Measurements from ENCODE around the gene DGCR8. TPM values are rescaled to one million over a fixed set of nuclear protein-coding genes. Genes with fewer than 3 reads are reported as not detected.

The DGCR8 gene
- total RNA-seq, 1 experiment from 2014 or later, result 53.1 TPM

GRCh38 chr22:20140107-20140445 is 60.0 kb downstream of the DGCR8 start:
- TF ChIP-seq CTCF (IDR thresholded peaks at IDR 0.05; ENCODE audit: insufficient read depth in 1 of 2, low read depth in 1 of 2, low read length in 1 of 2, severe bottlenecking in 1 of 2, unreplicated experiment in 1 of 2), result no peak
- no peaks in the 10 kb centered on the region for H3K4me1 ChIP-seq
- H3K36me3 ChIP-seq (ENCODE audit: control insufficient read depth, insufficient read depth, low read length), result no peaks in the 10 kb centered on the region
- H3K27me3 ChIP-seq (replicated peaks; ENCODE audit: control insufficient read depth, insufficient read depth, low read length), result no peaks in the 10 kb centered on the region
- Mint-ChIP-seq H3K27ac (ENCODE audit: unreplicated experiment) (no peak overlapping the region), H3K4me1 (ENCODE audit: low read depth, unreplicated experiment) (no peaks in the 10 kb centered on the region), H3K27me3 (ENCODE audit: insufficient read depth, unreplicated experiment) (no peaks in the 10 kb centered on the region), H3K4me3 (ENCODE audit: unreplicated experiment) (no peak overlapping the region), H3K9me3 (ENCODE audit: unreplicated experiment) (no peaks in the 10 kb centered on the region), H3K36me3 (ENCODE audit: insufficient read depth, unreplicated experiment) (no peaks in the 10 kb centered on the region)
- intact Hi-C loops (cut with micrococcal nuclease; ENCODE audit: unreplicated experiment), result no loop called here
- no peak overlapping the region for H3K4me3 ChIP-seq (ENCODE audit: low read depth, low read length)
- CTCF ChIA-PET, result no interaction called here
- POLR2A ChIA-PET, result no interaction called here
- no peaks in the 10 kb centered on the region for H3K9me3 ChIP-seq
- DNase-seq, result no peak
- no TSS peak for BruUV-seq (replicated peaks)

DNA sequence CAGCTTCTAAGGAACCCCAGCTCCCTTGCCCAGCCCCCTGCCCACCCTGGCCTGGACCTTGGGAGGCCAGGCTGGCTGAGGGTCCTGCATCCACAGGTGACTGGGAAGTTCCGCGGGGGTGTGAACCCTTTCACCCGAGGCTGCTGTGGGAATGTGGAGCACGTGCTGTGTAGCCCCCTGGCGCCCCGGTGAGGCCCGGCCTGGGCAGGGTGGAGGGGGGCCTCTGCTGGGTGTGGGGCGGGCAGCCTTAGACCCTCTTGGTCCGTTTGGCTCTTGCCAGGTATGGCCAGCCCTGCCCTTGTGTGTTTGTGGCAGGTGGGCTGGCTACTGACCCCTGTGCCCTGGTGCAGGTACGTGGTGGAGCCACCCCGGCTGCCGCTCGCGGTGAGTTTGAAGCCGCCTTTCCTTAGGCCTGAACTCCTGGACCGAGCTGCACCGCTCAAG is 60.5 kb downstream of the DGCR8 start:
- POLR2A ChIA-PET, result no interaction called here
- Mint-ChIP-seq H3K9me3 (ENCODE audit: unreplicated experiment) (no peaks in the 10 kb centered on the region), H3K27me3 (ENCODE audit: insufficient read depth, unreplicated experiment) (no peaks in the 10 kb centered on the region), H3K4me1 (ENCODE audit: low read depth, unreplicated experiment) (no peaks in the 10 kb centered on the region), H3K36me3 (ENCODE audit: insufficient read depth, unreplicated experiment) (no peaks in the 10 kb centered on the region), H3K27ac (ENCODE audit: unreplicated experiment) (no peak overlapping the region), H3K4me3 (ENCODE audit: unreplicated experiment) (no peak overlapping the region)
- no peaks in the 10 kb centered on the region for H3K36me3 ChIP-seq (ENCODE audit: control insufficient read depth, insufficient read depth, low read length)
- no TSS peak for BruUV-seq (replicated peaks)
- DNase-seq, result no peak
- no peak for TF ChIP-seq CTCF (IDR thresholded peaks at IDR 0.05; ENCODE audit: insufficient read depth in 1 of 2, low read depth in 1 of 2, low read length in 1 of 2, severe bottlenecking in 1 of 2, unreplicated experiment in 1 of 2)
- no peak overlapping the region for H3K4me3 ChIP-seq (ENCODE audit: low read depth, low read length)
- CTCF ChIA-PET, result no interaction called here
- intact Hi-C loops (cut with micrococcal nuclease; ENCODE audit: unreplicated experiment), result no loop called here
- H3K4me1 ChIP-seq, result no peaks in the 10 kb centered on the region
- no peaks in the 10 kb centered on the region for H3K9me3 ChIP-seq
- H3K27me3 ChIP-seq (replicated peaks; ENCODE audit: control insufficient read depth, insufficient read depth, low read length), result no peaks in the 10 kb centered on the region

DNA sequence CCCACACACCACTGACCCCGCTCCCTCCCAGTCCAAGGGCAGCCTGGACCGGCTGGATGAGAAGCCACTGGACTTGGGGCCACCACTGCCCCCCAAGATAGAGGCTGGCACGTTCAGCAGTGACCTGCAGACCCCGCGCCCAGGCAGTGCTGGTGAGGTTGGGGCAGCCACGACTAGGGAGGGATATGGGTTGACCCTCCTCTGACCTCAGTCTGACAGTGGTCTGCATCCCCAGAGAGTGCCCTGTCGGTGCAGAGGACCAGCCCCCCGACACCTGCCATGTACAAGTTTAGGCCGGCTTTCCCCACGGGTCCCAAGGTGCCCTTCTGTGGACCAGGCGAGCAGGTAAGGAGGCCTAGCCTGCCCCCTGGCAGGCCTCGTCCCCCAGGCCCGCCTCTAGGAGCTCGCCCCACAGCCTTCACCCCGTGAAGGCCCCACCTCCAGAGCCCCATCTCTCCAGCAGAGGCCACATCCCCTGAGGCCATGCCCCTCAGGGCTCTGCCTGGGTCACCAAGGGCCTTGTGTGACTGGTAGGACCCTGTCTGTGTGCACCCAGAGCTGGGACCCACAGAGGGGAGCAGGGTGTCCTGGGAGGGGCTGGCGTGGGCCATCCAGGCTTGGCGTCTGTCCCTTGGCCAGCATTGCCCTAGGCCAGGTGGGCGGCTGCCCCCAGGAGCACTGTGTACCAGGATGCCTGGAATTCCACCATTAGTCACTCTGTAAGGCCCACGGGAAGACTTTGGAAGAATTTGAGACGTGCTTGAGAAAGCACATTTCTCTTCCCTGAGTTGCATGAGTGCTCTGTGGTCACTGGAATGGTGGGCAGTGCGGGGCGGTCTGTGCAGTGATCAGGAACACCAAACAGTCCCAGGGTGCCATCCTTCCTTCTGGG is 61.4 kb downstream of the DGCR8 start:
- Mint-ChIP-seq H3K27me3 (ENCODE audit: insufficient read depth, unreplicated experiment) (no peaks in the 10 kb centered on the region), H3K9me3 (ENCODE audit: unreplicated experiment) (no peaks in the 10 kb centered on the region), H3K4me3 (ENCODE audit: unreplicated experiment) (no peak overlapping the region), H3K27ac (ENCODE audit: unreplicated experiment) (no peak overlapping the region), H3K4me1 (ENCODE audit: low read depth, unreplicated experiment) (no peaks in the 10 kb centered on the region), H3K36me3 (ENCODE audit: insufficient read depth, unreplicated experiment) (no peaks in the 10 kb centered on the region)
- ChIA-PET POLR2A (no interaction called here), CTCF (no interaction called here)
- Histone ChIP-seq H3K27me3 (replicated peaks; ENCODE audit: control insufficient read depth, insufficient read depth, low read length) (no peaks in the 10 kb centered on the region), H3K4me1 (no peaks in the 10 kb centered on the region), H3K4me3 (ENCODE audit: low read depth, low read length) (no peak overlapping the region), H3K9me3 (no peaks in the 10 kb centered on the region), H3K36me3 (ENCODE audit: control insufficient read depth, insufficient read depth, low read length) (no peaks in the 10 kb centered on the region)
- no peak for DNase-seq
- intact Hi-C loops (cut with micrococcal nuclease; ENCODE audit: unreplicated experiment), result no loop called here
- TF ChIP-seq CTCF (IDR thresholded peaks at IDR 0.05; ENCODE audit: insufficient read depth in 1 of 2, low read depth in 1 of 2, low read length in 1 of 2, severe bottlenecking in 1 of 2, unreplicated experiment in 1 of 2), result no peak
- BruUV-seq (replicated peaks), result no TSS peak

All from Caco-2 (cell line).